Measurements from ENCODE around the gene MYF5.

The MYF5 gene

DNA sequence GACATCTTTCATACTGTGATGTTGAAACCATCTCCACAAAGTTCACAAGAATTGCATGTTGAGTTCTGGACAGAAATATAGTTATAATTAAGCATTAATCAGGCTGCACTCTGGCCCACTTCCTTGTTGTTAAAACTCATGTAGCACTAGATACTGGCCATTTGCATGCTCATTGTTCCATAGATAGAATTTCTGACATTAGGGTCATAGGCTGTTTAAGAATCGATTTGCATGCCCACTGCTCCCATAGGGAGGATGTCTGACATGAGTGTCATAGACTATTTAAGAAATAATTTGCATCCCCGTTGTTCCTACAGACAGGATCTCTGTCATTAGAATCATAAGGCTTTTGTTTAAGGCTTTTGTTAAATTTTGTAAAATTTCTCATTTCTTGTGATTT, 50.2 kb downstream of the MYF5 start:
- no peak for DNase-seq (ENCODE audit: low spot score)
- in situ Hi-C loops (cut with MboI; ENCODE audit: low pct_unique_long_range_greater_than_20kb, low sequenced_read_pairs, unreplicated experiment) = no loop called here
- TF ChIP-seq CTCF (IDR thresholded peaks at IDR 0.05; ENCODE audit: extremely low read depth, insufficient read depth, missing control alignments) = no peak
